Keratinocyte (primary cell): Measurements from ENCODE around the gene HOMER2. TPM values are rescaled to one million over a fixed set of nuclear protein-coding genes. Genes with fewer than 3 reads are reported as not detected.
A peak's percentile ranks its signal among the peaks of the same experiment; 100 is the strongest.

Experiments
- DNase-seq: peaks from one replicate; pipeline ENCODE4 v3.0.0-alpha.2; 2011; ENCODE audit warnings: low read depth, missing footprints, low spot score
- FAIRE-seq: peaks from 2 replicates; lab custom pipeline; 2011; peaks lifted over from hg19 to GRCh38; lab: Jason Lieb, UNC
- H2AFZ ChIP-seq: 2 replicates; pipeline ENCODE4 v1.6.0; 2012; ENCODE audit warnings: low read length, control low read depth, inconsistent platforms; ENCODE audit not compliant: control insufficient read depth
- H3K27ac ChIP-seq: 2 replicates; pipeline ENCODE4 v1.5.1; 2011; ENCODE audit warnings: low read length; ENCODE audit not compliant: control insufficient read depth, insufficient read depth
- H3K27me3 ChIP-seq: 3 replicates; pipeline ENCODE4 v1.6.0; 2011; ENCODE audit warnings: low read length; ENCODE audit not compliant: control insufficient read depth, insufficient read depth; ENCODE audit errors: extremely low read depth
- H3K36me3 ChIP-seq, 2 experiments: 2 replicates in 1 of 2; 3 replicates in 1 of 2; pipeline ENCODE4 v1.5.1; 2011; ENCODE audit warnings: low read length in 2 of 2, mild to moderate bottlenecking in 1 of 2; ENCODE audit not compliant: control insufficient read depth in 2 of 2, insufficient read depth in 2 of 2; ENCODE audit errors: extremely low read depth in 1 of 2
- H3K4me1 ChIP-seq: 3 replicates; pipeline ENCODE4 v1.5.1; 2011; ENCODE audit warnings: low read length; ENCODE audit not compliant: control insufficient read depth, insufficient read depth; ENCODE audit errors: extremely low read depth
- H3K4me2 ChIP-seq: 3 replicates; pipeline ENCODE4 v1.6.0; 2011; ENCODE audit warnings: low read depth, low read length; ENCODE audit not compliant: control insufficient read depth, insufficient read depth; ENCODE audit errors: extremely low read depth
- H3K4me3 ChIP-seq, 3 experiments: fragments of 200-600 bp in 1 of 3; sonication (generic) in 1 of 3; 2 replicates in 2 of 3; 3 replicates in 1 of 3; pipeline ENCODE4 v1.5.1; 2011 to 2016; ENCODE audit warnings: low read length in 3 of 3, mild to moderate bottlenecking in 3 of 3, control low read depth in 2 of 3, inconsistent platforms in 1 of 3, low read depth in 1 of 3, mixed read lengths in 1 of 3, mixed run types in 1 of 3, moderate library complexity in 1 of 3; ENCODE audit not compliant: control insufficient read depth in 2 of 3, insufficient read depth in 2 of 3; ENCODE audit errors: extremely low read depth in 1 of 3
- H3K79me2 ChIP-seq: 2 replicates; pipeline ENCODE4 v1.6.0; 2012; ENCODE audit warnings: low read length; ENCODE audit not compliant: control insufficient read depth, insufficient read depth
- H3K9ac ChIP-seq: 3 replicates; pipeline ENCODE4 v1.6.0; 2011; ENCODE audit warnings: low read length; ENCODE audit not compliant: control insufficient read depth, insufficient read depth; ENCODE audit errors: extremely low read depth
- H3K9me1 ChIP-seq: 3 replicates; pipeline ENCODE4 v1.6.0; 2011; ENCODE audit warnings: low read length; ENCODE audit not compliant: control insufficient read depth, insufficient read depth; ENCODE audit errors: extremely low read depth
- H3K9me3 ChIP-seq: 2 replicates; pipeline ENCODE4 v1.5.1; 2012; ENCODE audit warnings: low read depth, low read length; ENCODE audit not compliant: control insufficient read depth
- H4K20me1 ChIP-seq: 3 replicates; pipeline ENCODE4 v1.6.0; 2011; ENCODE audit warnings: low read length; ENCODE audit not compliant: control insufficient read depth, insufficient read depth; ENCODE audit errors: extremely low read depth
- CTCF ChIP-seq, 3 experiments: IDR thresholded peaks in 1 of 3; conservative IDR thresholded peaks in 1 of 3; optimal IDR thresholded peaks in 1 of 3; 2 replicates in 2 of 3; 3 replicates in 1 of 3; pipeline versions ENCODE3 to v1.5.1; 2011; ENCODE audit warnings: low read length in 3 of 3, mild to moderate bottlenecking in 3 of 3, moderate library complexity in 2 of 3, control low read depth in 1 of 3, inconsistent platforms in 1 of 3; ENCODE audit not compliant: insufficient read depth in 2 of 3; ENCODE audit errors: extremely low read depth in 1 of 3
- EZH2 ChIP-seq: IDR thresholded peaks from one replicate; pipeline ENCODE4 v1.6.1; 2012; ENCODE audit warnings: inconsistent platforms, mild to moderate bottlenecking, low read length, moderate library complexity
- dilution Hi-C: fragments of 300-500 bp; cut with MboI; formaldehyde crosslinking; loops from one replicate; pipeline ENCODE4 v1.7.0; 2020; ENCODE audit warnings: low sequenced_read_pairs; ENCODE audit not compliant: extremely low pct_ligation_motif_present
- polyA plus RNA-seq, 5 experiments: library from polyadenylated mRNA; depleted of rRNA in 3 of 5; stranded (reverse) in 3 of 5; stranded (forward) in 1 of 5; unstranded in 1 of 5; fragments of >200 nt; gene quantifications; 1 replicate in 1 of 5; 2 replicates in 3 of 5; 3 replicates in 1 of 5; pipeline versions ENCODE4 v1.2.1 to v1.2.3, GENCODE V29; 2011 to 2012; ENCODE audit warnings: missing spikeins in 2 of 5, low read depth in 1 of 5, low replicate concordance in 1 of 5

The HOMER2 gene
- polyA plus RNA-seq, 1 donor (not counting 4 experiments of a cell fraction or from before 2014, with no cell fraction given), result 12.4 TPM

GRCh38 chr15:82936966-82937711, 15.4 kb downstream of the HOMER2 start:
- no peaks in the 10 kb centered on the region for H3K36me3 ChIP-seq
- dilution Hi-C loops, result no loop called here
- peaks cover 2% of the 10 kb centered on the region for H4K20me1 ChIP-seq
- H3K27me3 ChIP-seq, result no peaks in the 10 kb centered on the region
- TF ChIP-seq EZH2 (no peak), CTCF (optimal IDR thresholded peaks at IDR 0.05 in 1 of 3, IDR thresholded peaks at IDR 0.05 in 1 of 3, conservative IDR thresholded peaks at IDR 0.05 in 1 of 3; ENCODE audit: extremely low read depth in 1 of 3, insufficient read depth in 2 of 3, low read length in 3 of 3) (no peak)
- no peaks in the 10 kb centered on the region for H3K79me2 ChIP-seq
- peaks cover under 1% of the 10 kb centered on the region for H3K9me1 ChIP-seq
- no peak for DNase-seq
- no peak overlapping the region for H3K4me2 ChIP-seq
- no peaks in the 10 kb centered on the region for H3K9me3 ChIP-seq
- no peak overlapping the region for H3K4me3 ChIP-seq
- peaks cover 5% of the 10 kb centered on the region for H3K4me1 ChIP-seq
- H3K9ac ChIP-seq, result no peak overlapping the region
- H3K27ac ChIP-seq, result no peak overlapping the region
- FAIRE-seq, result peak; percentile 60
- H2AFZ ChIP-seq, result no peak overlapping the region

GRCh38 chr15:82935382-82935781, 17.1 kb downstream of the HOMER2 start:
- TF ChIP-seq EZH2 (no peak), CTCF (optimal IDR thresholded peaks at IDR 0.05 in 1 of 3, IDR thresholded peaks at IDR 0.05 in 1 of 3, conservative IDR thresholded peaks at IDR 0.05 in 1 of 3; ENCODE audit: extremely low read depth in 1 of 3, insufficient read depth in 2 of 3, low read length in 3 of 3) (no peak)
- Histone ChIP-seq H3K27ac (no peak overlapping the region), H4K20me1 (peaks cover 2% of the 10 kb centered on the region), H3K27me3 (no peaks in the 10 kb centered on the region), H3K79me2 (no peaks in the 10 kb centered on the region), H3K9ac (no peak overlapping the region), H3K4me1 (no peaks in the 10 kb centered on the region), H3K9me1 (no peaks in the 10 kb centered on the region), H3K9me3 (no peaks in the 10 kb centered on the region), H3K4me3 (no peak overlapping the region), H2AFZ (no peak overlapping the region), H3K36me3 (no peaks in the 10 kb centered on the region), H3K4me2 (no peak overlapping the region)
- dilution Hi-C loops, result no loop called here
- FAIRE-seq, result no peak
- DNase-seq, result no peak
